Measurements from ENCODE around the gene CBLL1. TPM values are rescaled to one million over a fixed set of nuclear protein-coding genes. Genes with fewer than 3 reads are reported as not detected.

The CBLL1 gene
- total RNA-seq, 6 donors from 2014 or later = 15.1 to 36.8 (median 22.0) TPM

GRCh38 chr7:107810626-107811025 is 66.7 kb downstream of the CBLL1 start:
- Histone ChIP-seq H3K36me3 (no peaks in the 10 kb centered on the region), H3K4me1 (no peaks in the 10 kb centered on the region), H3K27me3 (no peaks in the 10 kb centered on the region), H3K9me3 (no peaks in the 10 kb centered on the region), H3K4me3 (no peak overlapping the region), H3K27ac (no peak overlapping the region)
- no peak for DNase-seq
- TF ChIP-seq CTCF (IDR thresholded peaks at IDR 0.05) = no peak
- TF ChIP-seq POLR2A (IDR thresholded peaks at IDR 0.05) = no peak
- no peak for TF ChIP-seq POLR2AphosphoS5 (IDR thresholded peaks at IDR 0.05)
- TF ChIP-seq EP300 (IDR thresholded peaks at IDR 0.05) = no peak
- no peak for ATAC-seq (ENCODE audit: low FRiP score in 2 of 2)
- WGBS, 2 donors = 87 to 89% methylated on average over 3 of the region's 3 CpGs

Other genes with a start within 250 kb of the CBLL1 start
- 10 to 100 TPM; 31.6 to 88.0 (median 50.5) TPM for gene COG5, start 180.2 kb upstream of the CBLL1 start, total RNA-seq
- gene DUS4L, start 180.2 kb upstream of the CBLL1 start, total RNA-seq = 10 to 100 TPM in 1 of 6 donors, 1 to 10 TPM in 5; 1.3 to 25.1 (median 6.1) TPM
- 10 to 100 TPM; 29.6 to 97.0 (median 62.2) TPM for gene BCAP29, start 163.9 kb upstream of the CBLL1 start, total RNA-seq
- gene SLC26A4, start 83.3 kb upstream of the CBLL1 start, total RNA-seq = 1 to 10 TPM in 1 of 6 donors, under 1 TPM in 5; 0.11 to 1.0 (median 0.56) TPM
- 1 to 10 TPM in 1 of 6 donors, under 1 TPM in 2, not detected in 3; 0.43 to 5.4 (median 0.67) TPM for gene SLC26A3, start 59.1 kb downstream of the CBLL1 start, total RNA-seq
- gene DLD, start 147.0 kb downstream of the CBLL1 start, total RNA-seq = 10 to 100 TPM; 21.3 to 62.9 (median 52.9) TPM